H9 (cell line): ENCODE measurements around the gene SNCB. TPM values are rescaled to one million over a fixed set of nuclear protein-coding genes. Genes with fewer than 3 reads are reported as not detected.

ENCODE experiments used
- DNase-seq: peaks from one replicate; pipeline ENCODE4 v3.0.0-alpha.2; 2017
- H2AFZ ChIP-seq: one replicate; pipeline ENCODE4 v1.6.1; 2013; ENCODE audit warnings: mild to moderate bottlenecking, low read length, control low read depth, moderate library complexity
- H2AK5ac ChIP-seq: 2 replicates; pipeline ENCODE4 v1.6.1; 2013; ENCODE audit warnings: low read length, control low read depth, mixed read lengths; ENCODE audit not compliant: insufficient read length
- H2BK120ac ChIP-seq: one replicate; pipeline ENCODE4 v1.6.1; 2013; ENCODE audit warnings: low read depth, mild to moderate bottlenecking, low read length, control low read depth, inconsistent platforms; ENCODE audit not compliant: poor library complexity, severe bottlenecking
- H2BK12ac ChIP-seq: 2 replicates; pipeline ENCODE4 v1.6.1; 2013; ENCODE audit warnings: low read length, control low read depth, mixed read lengths, low read depth; ENCODE audit not compliant: insufficient read length
- H2BK15ac ChIP-seq: 2 replicates; pipeline ENCODE4 v1.6.1; 2013; ENCODE audit warnings: low read depth, low read length, control low read depth
- H2BK20ac ChIP-seq: one replicate; pipeline ENCODE4 v1.6.1; 2013; ENCODE audit warnings: low read depth, mild to moderate bottlenecking, low read length, control low read depth, inconsistent platforms; ENCODE audit not compliant: poor library complexity, severe bottlenecking
- H2BK5ac ChIP-seq: 2 replicates; pipeline ENCODE4 v1.6.1; 2013; ENCODE audit warnings: low read length, control low read depth, mixed read lengths; ENCODE audit not compliant: insufficient read length
- H3K14ac ChIP-seq: 2 replicates; pipeline ENCODE4 v1.6.1; 2013; ENCODE audit warnings: low read length, control low read depth; ENCODE audit not compliant: insufficient read depth
- H3K18ac ChIP-seq: 2 replicates; pipeline ENCODE4 v1.6.1; 2013; ENCODE audit warnings: low read depth, mild to moderate bottlenecking, mixed read lengths, low read length, control low read depth; ENCODE audit not compliant: insufficient read length
- H3K23ac ChIP-seq: 2 replicates; pipeline ENCODE4 v1.6.1; 2013; ENCODE audit warnings: low read length, control low read depth, mixed read lengths, low read depth; ENCODE audit not compliant: insufficient read length
- H3K23me2 ChIP-seq: 2 replicates; pipeline ENCODE4 v1.6.1; 2013; ENCODE audit warnings: low read depth, mild to moderate bottlenecking, mixed read lengths, low read length, control low read depth; ENCODE audit not compliant: insufficient read length, poor library complexity, severe bottlenecking
- H3K27ac ChIP-seq: 2 replicates; pipeline ENCODE4 v1.5.1; 2013; ENCODE audit warnings: low read length, control low read depth, mixed read lengths, low read depth; ENCODE audit not compliant: insufficient read length
- H3K27me3 ChIP-seq: 2 replicates; pipeline ENCODE4 v1.6.1; 2013; ENCODE audit warnings: low read length, control low read depth, inconsistent platforms; ENCODE audit not compliant: insufficient read depth
- H3K4ac ChIP-seq: 2 replicates; pipeline ENCODE4 v1.6.1; 2013; ENCODE audit warnings: low read depth, mild to moderate bottlenecking, control low read depth, inconsistent platforms, low read length, moderate library complexity
- H3K4me1 ChIP-seq: 2 replicates; pipeline ENCODE4 v1.6.1; 2013; ENCODE audit warnings: low read length, control low read depth, inconsistent platforms; ENCODE audit not compliant: insufficient read depth
- H3K4me2 ChIP-seq: 2 replicates; pipeline ENCODE4 v1.6.1; 2013; ENCODE audit warnings: low read length, control low read depth, mixed read lengths; ENCODE audit not compliant: insufficient read length, insufficient read depth
- H3K56ac ChIP-seq: 2 replicates; pipeline ENCODE4 v1.6.1; 2013; ENCODE audit warnings: low read depth, mild to moderate bottlenecking, mixed read lengths, low read length, control low read depth; ENCODE audit not compliant: insufficient read length
- H3K79me1 ChIP-seq: 2 replicates; pipeline ENCODE4 v1.6.1; 2013; ENCODE audit warnings: low read depth, mild to moderate bottlenecking, moderate library complexity, low read length, control low read depth, inconsistent platforms; ENCODE audit not compliant: insufficient read depth, poor library complexity, severe bottlenecking
- H3K79me2 ChIP-seq: 2 replicates; pipeline ENCODE4 v1.6.1; 2013; ENCODE audit warnings: low read length, control low read depth, inconsistent platforms; ENCODE audit not compliant: insufficient read depth
- H3K9ac ChIP-seq: 2 replicates; pipeline ENCODE4 v1.6.1; 2013; ENCODE audit warnings: low read length, control low read depth, mixed read lengths; ENCODE audit not compliant: insufficient read length; ENCODE audit errors: extremely low read depth
- H3K9me3 ChIP-seq: one replicate; pipeline ENCODE4 v1.6.1; 2013; ENCODE audit warnings: low read depth, low read length, inconsistent platforms; ENCODE audit not compliant: control insufficient read depth
- H3T11ph ChIP-seq: one replicate; pipeline ENCODE4 v1.6.1; 2013; ENCODE audit warnings: mild to moderate bottlenecking, low read length, control low read depth, inconsistent platforms
- H4K20me1 ChIP-seq: one replicate; pipeline ENCODE4 v1.6.1; 2013; ENCODE audit not compliant: control insufficient read depth, insufficient read length, insufficient read depth
- H4K5ac ChIP-seq: 2 replicates; pipeline ENCODE4 v1.6.1; 2013; ENCODE audit warnings: low read depth, mild to moderate bottlenecking, mixed read lengths, low read length, control low read depth; ENCODE audit not compliant: insufficient read length
- H4K8ac ChIP-seq: replicated peaks from 2 replicates; pipeline ENCODE4 v1.6.1; 2013; ENCODE audit warnings: low read length, control low read depth, mixed read lengths, low read depth; ENCODE audit not compliant: insufficient read length
- H4K91ac ChIP-seq: 2 replicates; pipeline ENCODE4 v1.6.1; 2013; ENCODE audit warnings: low read depth, mild to moderate bottlenecking, moderate library complexity, mixed read lengths, low read length, control low read depth; ENCODE audit not compliant: insufficient read length
- H3K27ac Mint-ChIP-seq, 3 experiments: 2 replicates in 2 of 3; 3 replicates in 1 of 3; pipeline ENCODE4 v1.8.0; 2020 to 2021; ENCODE audit warnings: mixed read lengths in 3 of 3, mild to moderate bottlenecking in 1 of 3, moderate library complexity in 1 of 3
- H3K27me3 Mint-ChIP-seq: 2 replicates; pipeline ENCODE4 v1.8.0; 2021; ENCODE audit warnings: low read depth, mild to moderate bottlenecking, moderate library complexity, mixed read lengths
- H3K36me3 Mint-ChIP-seq, 3 experiments: 2 replicates in 2 of 3; 3 replicates in 1 of 3; pipeline ENCODE4 v1.8.0; 2020 to 2021; ENCODE audit warnings: low read depth in 3 of 3, mixed read lengths in 3 of 3; ENCODE audit not compliant: insufficient read depth in 1 of 3
- H3K4me1 Mint-ChIP-seq, 2 experiments: 2 replicates each; pipeline ENCODE4 v1.8.0; 2020; ENCODE audit warnings: mixed read lengths in 2 of 2
- H3K4me3 Mint-ChIP-seq, 2 experiments: 2 replicates in 1 of 2; 3 replicates in 1 of 2; pipeline ENCODE4 v1.8.0; 2020 to 2021; ENCODE audit warnings: mild to moderate bottlenecking in 2 of 2, mixed read lengths in 2 of 2, moderate library complexity in 1 of 2
- H3K9me3 Mint-ChIP-seq, 2 experiments: 2 replicates in 1 of 2; 3 replicates in 1 of 2; pipeline ENCODE4 v1.8.0; 2020; ENCODE audit warnings: mild to moderate bottlenecking in 2 of 2, mixed read lengths in 2 of 2, moderate library complexity in 1 of 2
- WGBS: extraction: QIAGEN DNeasy Blood & Tissue Kit; methylation state at CpG from one replicate; pipeline ENCODE4 v1.1.7; 2013; ENCODE audit warnings: missing lambda C conversion rate, low lambda C conversion rate, mixed read lengths; ENCODE audit not compliant: insufficient read length; ENCODE audit errors: extremely low coverage; 5-methylcytosine and 5-hydroxymethylcytosine counted together
- total RNA-seq: library from RNA; stranded (reverse); gene quantifications from 2 replicates; pipeline ENCODE4 v1.2.1, GENCODE V29; 2021
- TF ChIP-seq, protein P1 (sequence below): fragments of 200-600 bp; sonication (generic); conservative IDR thresholded peaks from 3 replicates; pipeline ENCODE4 v1.8.0; 2021; ENCODE audit warnings: antibody characterized with exemption, mild to moderate bottlenecking

SNCB gene
- total RNA-seq, 1 experiment from 2014 or later = 3.5 TPM

- H4K8ac ChIP-seq = no peak overlapping the region
- H3K9ac ChIP-seq = no peak overlapping the region
- H3K4me3 Mint-ChIP-seq = peak overlapping the region in 1 of 2 experiments; percentile 10; a peak in 2 of 5 replicates
- peaks cover 0 to 10% of the 10 kb centered on the region in 2 experiments; a peak in 3 of 5 replicates for H3K9me3 Mint-ChIP-seq
- peaks cover 0 to 6% (median 2%) of the 10 kb centered on the region in 3 experiments; a peak in 4 of 7 replicates for H3K36me3 Mint-ChIP-seq
- H4K91ac ChIP-seq = no peak overlapping the region
- no peak overlapping the region for H2AFZ ChIP-seq
- no peak overlapping the region for H3K18ac ChIP-seq
- TF ChIP-seq, protein P1, sequence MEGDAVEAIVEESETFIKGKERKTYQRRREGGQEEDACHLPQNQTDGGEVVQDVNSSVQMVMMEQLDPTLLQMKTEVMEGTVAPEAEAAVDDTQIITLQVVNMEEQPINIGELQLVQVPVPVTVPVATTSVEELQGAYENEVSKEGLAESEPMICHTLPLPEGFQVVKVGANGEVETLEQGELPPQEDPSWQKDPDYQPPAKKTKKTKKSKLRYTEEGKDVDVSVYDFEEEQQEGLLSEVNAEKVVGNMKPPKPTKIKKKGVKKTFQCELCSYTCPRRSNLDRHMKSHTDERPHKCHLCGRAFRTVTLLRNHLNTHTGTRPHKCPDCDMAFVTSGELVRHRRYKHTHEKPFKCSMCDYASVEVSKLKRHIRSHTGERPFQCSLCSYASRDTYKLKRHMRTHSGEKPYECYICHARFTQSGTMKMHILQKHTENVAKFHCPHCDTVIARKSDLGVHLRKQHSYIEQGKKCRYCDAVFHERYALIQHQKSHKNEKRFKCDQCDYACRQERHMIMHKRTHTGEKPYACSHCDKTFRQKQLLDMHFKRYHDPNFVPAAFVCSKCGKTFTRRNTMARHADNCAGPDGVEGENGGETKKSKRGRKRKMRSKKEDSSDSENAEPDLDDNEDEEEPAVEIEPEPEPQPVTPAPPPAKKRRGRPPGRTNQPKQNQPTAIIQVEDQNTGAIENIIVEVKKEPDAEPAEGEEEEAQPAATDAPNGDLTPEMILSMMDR = no peak
- no peak overlapping the region for H3K23ac ChIP-seq
- no peaks in the 10 kb centered on the region for H3K79me1 ChIP-seq
- H2AK5ac ChIP-seq = no peak overlapping the region
- peaks cover 40 to 54% of the 10 kb centered on the region in 2 experiments for H3K4me1 Mint-ChIP-seq
- WGBS = no CpG with 5 or more reads among the region's 4 CpGs
- H3K27me3 ChIP-seq = no peaks in the 10 kb centered on the region
- no peak overlapping the region for H2BK12ac ChIP-seq
- no peak overlapping the region for H3K56ac ChIP-seq
- H4K5ac ChIP-seq = no peak overlapping the region
- no peak overlapping the region for H3K27ac ChIP-seq
- no peak for DNase-seq
- H3K79me2 ChIP-seq = no peaks in the 10 kb centered on the region
- H2BK120ac ChIP-seq = no peak overlapping the region
- no peak overlapping the region; a peak in 1 of 7 replicates for H3K27ac Mint-ChIP-seq
- H2BK5ac ChIP-seq = no peak overlapping the region
- no peaks in the 10 kb centered on the region for H4K20me1 ChIP-seq
- H3K4ac ChIP-seq = no peak overlapping the region
- no peak overlapping the region for H2BK20ac ChIP-seq
- no peak overlapping the region for H2BK15ac ChIP-seq
- H3T11ph ChIP-seq = no peak overlapping the region
- no peaks in the 10 kb centered on the region; the same call in 1 of the 2 replicates for H3K4me1 ChIP-seq
- H3K4me2 ChIP-seq = no peak overlapping the region
- H3K27me3 Mint-ChIP-seq = peaks cover 39% of the 10 kb centered on the region
- no peaks in the 10 kb centered on the region for H3K23me2 ChIP-seq
- H3K9me3 ChIP-seq = no peaks in the 10 kb centered on the region
- no peak overlapping the region for H3K14ac ChIP-seq
Observed at GRCh38 chr5:176637556-176637955, 7.2 kb upstream of the SNCB start.
